Naive thymus-derived CD8-positive, alpha-beta T cell (primary cell): ENCODE data around the gene EXD3. TPM values are rescaled to one million over a fixed set of nuclear protein-coding genes. Genes with fewer than 3 reads are reported as not detected.
A peak's percentile ranks its signal among the peaks of the same experiment; 100 is the strongest.

ENCODE experiments used
- ATAC-seq, 2 donors: fragments of 150-1000 bp; cut with Tn5 transposase in 1 of 2; sonication (Bioruptor Pico), chemical (Tn5 transposase) in 1 of 2; 1 replicate in 1 of 2; 2 replicates in 1 of 2; pipeline ENCODE4 v1.10.0; 2021; ENCODE audit warnings: mild to moderate bottlenecking in 2 of 2, moderate library complexity in 2 of 2
- POLR2A ChIA-PET: fragments of 350-600 bp; sonication (Branson Sonifier 250); formaldehyde crosslinking; loops from one replicate; lab custom pipeline; 2021; ENCODE audit warnings: antibody characterized with exemption; lab: Charles Lee
- DNase-seq, 10 donors: peaks; one replicate each; pipeline versions ENCODE4 v3.0.0 to v3.0.0-alpha.2; 2020 to 2022
- H3K27ac Mint-ChIP-seq, 10 donors: one replicate each; pipeline ENCODE4 v1.8.0; 2020 to 2022; ENCODE audit warnings: mild to moderate bottlenecking in 10 of 10, mixed read lengths in 10 of 10, moderate library complexity in 4 of 10, inconsistent platforms in 1 of 10
- H3K27me3 Mint-ChIP-seq, 5 donors: one replicate each; pipeline ENCODE4 v1.8.0; 2021 to 2022; ENCODE audit warnings: mixed read lengths in 5 of 5
- H3K36me3 Mint-ChIP-seq, 3 donors: one replicate each; pipeline ENCODE4 v1.8.0; 2020 to 2022; ENCODE audit warnings: mixed read lengths in 3 of 3, mild to moderate bottlenecking in 2 of 3, inconsistent platforms in 1 of 3
- H3K4me1 Mint-ChIP-seq, 4 donors: one replicate each; pipeline ENCODE4 v1.8.0; 2021 to 2022; ENCODE audit warnings: mixed read lengths in 4 of 4
- H3K4me3 Mint-ChIP-seq, 10 donors: one replicate each; pipeline ENCODE4 v1.8.0; 2020 to 2022; ENCODE audit warnings: mild to moderate bottlenecking in 10 of 10, mixed read lengths in 10 of 10, moderate library complexity in 6 of 10, inconsistent platforms in 1 of 10
- H3K9me3 Mint-ChIP-seq, 9 donors: one replicate each; pipeline ENCODE4 v1.8.0; 2020 to 2022; ENCODE audit warnings: mixed read lengths in 9 of 9, mild to moderate bottlenecking in 3 of 9, inconsistent platforms in 1 of 9, moderate library complexity in 1 of 9
- polyA plus RNA-seq, 3 donors: library from polyadenylated mRNA; unstranded; fragments of 300-500 nt; fragmentation: Illumina TruSeq; gene quantifications; one replicate each; pipeline ENCODE4 v1.2.3, GENCODE V29; 2021
- total RNA-seq, 8 experiments: library from RNA in 2 of 8; stranded (reverse) in 2 of 8; gene quantifications; one replicate each; pipeline ENCODE4 v1.2.3 and lab custom pipeline; 2021 to 2026

EXD3 gene
- total and polyA plus RNA-seq, 5 experiments from 2014 or later, result 2.6 to 28.3 (median 4.3) TPM

- no peaks in the 10 kb centered on the region for H3K9me3 Mint-ChIP-seq
- H3K36me3 Mint-ChIP-seq, result peaks cover 0 to 2% (median 0%) of the 10 kb centered on the region in 3 donors
- H3K27me3 Mint-ChIP-seq, result peaks cover 0 to 4% (median 0%) of the 10 kb centered on the region in 5 donors
- POLR2A ChIA-PET, result interaction anchor here (0.5 to 4.6 kb wide), 6 partner anchors 11 to 89 kb away, joined by 3 to 26 read pairs (median 3); partner anchors contain the start of genes EXD3, MRPL41, NOXA1 and PNPLA7
- peak in 1 of 10 donors; percentile 60 for DNase-seq
- peaks cover 6 to 41% (median 23%) of the 10 kb centered on the region in 4 donors for H3K4me1 Mint-ChIP-seq
- no peak for ATAC-seq
- H3K27ac Mint-ChIP-seq, result peak overlapping the region in 9 of 10 donors; percentile 26 to 98 (median 92)
- peak overlapping the region; percentile 26 to 80 (median 59) for H3K4me3 Mint-ChIP-seq
These were observed 40.3 kb upstream of the EXD3 start for GRCh38 chr9:137462986-137463930.

GRCh38 chr9:137462396-137462985 lies 39.5 kb upstream of the EXD3 start:
- peak overlapping the region; percentile 46 to 90 (median 83) for H3K4me3 Mint-ChIP-seq
- POLR2A ChIA-PET, result interaction anchor here (0.7 to 4.6 kb wide), 8 partner anchors 14 to 221 kb away, joined by 3 to 26 read pairs (median 4); partner anchors contain the start of genes EHMT1, EXD3, MRPL41 and NOXA1

GRCh38 chr9:137461663-137462395 lies 38.9 kb upstream of the EXD3 start:
- peaks cover 6 to 44% (median 27%) of the 10 kb centered on the region in 4 donors for H3K4me1 Mint-ChIP-seq
- peak overlapping the region; percentile 86 to 98 (median 96) for H3K27ac Mint-ChIP-seq
- H3K36me3 Mint-ChIP-seq, result peaks cover 0 to 2% (median 0%) of the 10 kb centered on the region in 3 donors
- POLR2A ChIA-PET, result interaction anchor here (0.7 to 4.6 kb wide), 8 partner anchors 10 to 221 kb away, joined by 3 to 26 read pairs (median 4); partner anchors contain the start of genes EHMT1, EXD3, MRPL41 and NOXA1
- no peaks in the 10 kb centered on the region for H3K9me3 Mint-ChIP-seq
- DNase-seq (peak; percentile 69 to 97 (median 94)), ATAC-seq (peak; percentile 76 to 86)
- H3K27me3 Mint-ChIP-seq, result peaks cover 0 to 4% (median 0%) of the 10 kb centered on the region in 5 donors
- H3K4me3 Mint-ChIP-seq, result peak overlapping the region; percentile 76 to 90 (median 83)

More at GRCh38 chr9:137462396-137462985, 39.5 kb upstream of the EXD3 start:
- H3K36me3 Mint-ChIP-seq, result peaks cover 0 to 2% (median 0%) of the 10 kb centered on the region in 3 donors
- H3K27ac Mint-ChIP-seq, result peak overlapping the region in 9 of 10 donors; percentile 86 to 98 (median 97)
- DNase-seq (peak in 1 of 10 donors; percentile 64), ATAC-seq (peak in 1 of 2 donors; percentile 0)
- H3K9me3 Mint-ChIP-seq, result no peaks in the 10 kb centered on the region
- H3K27me3 Mint-ChIP-seq, result peaks cover 0 to 4% (median 0%) of the 10 kb centered on the region in 5 donors
- H3K4me1 Mint-ChIP-seq, result peaks cover 6 to 41% (median 23%) of the 10 kb centered on the region in 4 donors

GRCh38 chr9:137461316-137461662 lies 38.3 kb upstream of the EXD3 start:
- Mint-ChIP-seq H3K4me3 (peak overlapping the region; percentile 19 to 84 (median 48)), H3K36me3 (peaks cover 0 to 2% (median 0%) of the 10 kb centered on the region in 3 donors), H3K9me3 (no peaks in the 10 kb centered on the region), H3K27ac (peak overlapping the region in 8 of 10 donors; percentile 86 to 98 (median 97)), H3K27me3 (peaks cover 0 to 2% (median 0%) of the 10 kb centered on the region in 5 donors), H3K4me1 (peaks cover 6 to 47% (median 31%) of the 10 kb centered on the region in 4 donors)
- POLR2A ChIA-PET, result interaction anchor here (1.0 to 4.6 kb wide), 5 partner anchors 11 to 220 kb away, joined by 3 to 26 read pairs (median 4); partner anchors contain the start of genes EXD3, NOXA1 and TUBB4B
- DNase-seq (peak in 2 of 10 donors; percentile 2 to 77), ATAC-seq (no peak)

GRCh38 chr9:137460363-137461315 lies 37.7 kb upstream of the EXD3 start:
- no peak for ATAC-seq
- Mint-ChIP-seq H3K27me3 (no peaks in the 10 kb centered on the region), H3K27ac (peak overlapping the region in 8 of 10 donors; percentile 89 to 98 (median 97)), H3K36me3 (peaks cover 0 to 2% (median 0%) of the 10 kb centered on the region in 3 donors), H3K4me3 (peak overlapping the region; percentile 19 to 76 (median 57)), H3K4me1 (peaks cover 4 to 43% (median 37%) of the 10 kb centered on the region in 4 donors), H3K9me3 (no peaks in the 10 kb centered on the region)
- POLR2A ChIA-PET, result interaction anchor here (0.8 to 4.6 kb wide), 3 partner anchors 11 to 38 kb away, joined by 3 to 26 read pairs (median 3); partner anchors contain the start of genes EXD3 and NOXA1
- DNase-seq, result peak in 3 of 10 donors; percentile 2 to 63 (median 24)

GRCh38 chr9:137459601-137460362 lies 36.8 kb upstream of the EXD3 start:
- Mint-ChIP-seq H3K4me3 (peak overlapping the region; percentile 60 to 80 (median 70)), H3K4me1 (peaks cover 4 to 43% (median 40%) of the 10 kb centered on the region in 4 donors), H3K27ac (peak overlapping the region; percentile 48 to 98 (median 90)), H3K27me3 (no peaks in the 10 kb centered on the region), H3K9me3 (no peaks in the 10 kb centered on the region), H3K36me3 (peaks cover 0 to 2% (median 0%) of the 10 kb centered on the region in 3 donors)
- POLR2A ChIA-PET, result interaction anchor here (0.6 to 4.6 kb wide), 7 partner anchors 10 to 158 kb away, joined by 3 to 26 read pairs (median 3); partner anchors contain the start of genes EXD3, NOXA1, NRARP and PNPLA7
- DNase-seq (peak in 2 of 10 donors; percentile 1 to 64), ATAC-seq (no peak)

- peaks cover 0 to 2% (median 0%) of the 10 kb centered on the region in 9 donors for H3K9me3 Mint-ChIP-seq
- H3K36me3 Mint-ChIP-seq, result peaks cover 0 to 2% (median 0%) of the 10 kb centered on the region in 3 donors
- H3K27me3 Mint-ChIP-seq, result no peaks in the 10 kb centered on the region
- peak within 1 kb of the TSS; percentile 60 to 80 (median 70) for H3K4me3 Mint-ChIP-seq
- H3K4me1 Mint-ChIP-seq, result peaks cover 4 to 49% (median 43%) of the 10 kb centered on the region in 4 donors
- peak; percentile 49 to 52 for ATAC-seq
- peak within 1 kb of the TSS; percentile 48 to 98 (median 90) for H3K27ac Mint-ChIP-seq
- DNase-seq, result peak; percentile 86 to 97 (median 95)
- POLR2A ChIA-PET, result interaction anchor here (0.6 to 4.6 kb wide), 6 partner anchors 9 to 157 kb away, joined by 3 to 26 read pairs (median 3); partner anchors contain the start of genes EXD3, NOXA1, NRARP and PNPLA7
These were observed 36.2 kb upstream of the EXD3 start, which contains the start of gene NSMF for GRCh38 chr9:137459152-137459600. Gene NSMF, minus strand, starts transcription at chr9:137459334. Its CDS starts 232 bp downstream, at chr9:137459102.

- POLR2A ChIA-PET, result interaction anchor here (0.7 to 4.6 kb wide), 6 partner anchors 9 to 157 kb away, joined by 3 to 26 read pairs (median 3); partner anchors contain the start of genes EXD3, NOXA1, NRARP and PNPLA7
- H3K4me1 Mint-ChIP-seq, result peaks cover 1 to 50% (median 43%) of the 10 kb centered on the region in 4 donors
- peaks cover 0 to 5% (median 3%) of the 10 kb centered on the region in 3 donors for H3K36me3 Mint-ChIP-seq
These were observed 35.5 kb upstream of the EXD3 start for GRCh38 chr9:137458194-137459151.

More at GRCh38 chr9:137458194-137459151, 35.5 kb upstream of the EXD3 start:
- peak in 5 of 10 donors; percentile 5 to 68 (median 33) for DNase-seq
- Mint-ChIP-seq H3K27ac (no peak overlapping the region), H3K9me3 (peaks cover 0 to 2% (median 0%) of the 10 kb centered on the region in 9 donors), H3K4me3 (peak overlapping the region in 4 of 10 donors; percentile 48 to 75 (median 60)), H3K27me3 (no peaks in the 10 kb centered on the region)
- ATAC-seq, result peak; percentile 1 to 18
